Mesothelial cell of epicardium (in vitro differentiated cells): ENCODE data around the gene PTTG2. TPM values are rescaled to one million over a fixed set of nuclear protein-coding genes. Genes with fewer than 3 reads are reported as not detected.
A peak's percentile ranks its signal among the peaks of the same experiment; 100 is the strongest.

Source experiments
- DNase-seq, 2 experiments: peaks; one replicate each; pipeline ENCODE4 v3.0.0; 2021; ENCODE audit warnings: low spot score in 2 of 2; ENCODE audit not compliant: unreplicated experiment in 2 of 2
- H3K27ac Mint-ChIP-seq: 2 replicates; pipeline ENCODE4 v1.8.0; 2021; ENCODE audit warnings: mixed read lengths
- H3K27me3 Mint-ChIP-seq: 2 replicates; pipeline ENCODE4 v1.8.0; 2021; ENCODE audit warnings: low read depth, mixed read lengths
- H3K36me3 Mint-ChIP-seq: 2 replicates; pipeline ENCODE4 v1.8.0; 2021; ENCODE audit warnings: mixed read lengths
- H3K4me1 Mint-ChIP-seq: 2 replicates; pipeline ENCODE4 v1.8.0; 2021; ENCODE audit warnings: mixed read lengths
- H3K4me3 Mint-ChIP-seq: 2 replicates; pipeline ENCODE4 v1.8.0; 2021; ENCODE audit warnings: mild to moderate bottlenecking, moderate library complexity, mixed read lengths
- H3K9me3 Mint-ChIP-seq: 2 replicates; pipeline ENCODE4 v1.8.0; 2021; ENCODE audit warnings: mixed read lengths
- CTCF ChIP-seq: fragments of 200-600 bp; sonication (generic); IDR thresholded peaks from one replicate; pipeline ENCODE4 v1.5.0; 2021; ENCODE audit warnings: antibody characterized with exemption; ENCODE audit not compliant: unreplicated experiment
- total RNA-seq: library from RNA; stranded (reverse); gene quantifications from 3 replicates; pipeline ENCODE4 v1.2.1, GENCODE V29; 2021

PTTG2 gene
- total RNA-seq, 1 donor from 2014 or later: not detected

DNA sequence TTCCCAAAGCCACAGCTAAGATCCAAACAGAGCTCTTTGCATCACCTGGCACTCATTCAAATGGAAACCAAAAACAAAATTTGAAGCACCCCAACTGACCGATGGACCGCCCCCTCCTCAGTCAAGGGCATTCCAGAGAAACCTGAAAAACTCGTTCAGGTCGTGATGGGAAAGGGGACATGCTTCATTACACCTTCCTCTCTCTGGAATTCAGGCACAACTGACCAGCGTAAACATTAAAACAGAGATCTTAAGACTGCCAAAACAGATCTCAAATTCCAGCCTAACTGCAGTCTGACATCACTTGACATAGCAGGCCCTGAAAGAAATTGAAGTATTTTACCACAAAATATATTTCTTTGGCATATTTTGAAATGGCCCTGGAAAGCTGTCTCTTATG, 28.5 kb downstream of the PTTG2 start:
- no peak for TF ChIP-seq CTCF
- Mint-ChIP-seq H3K9me3 (no peaks in the 10 kb centered on the region), H3K36me3 (peaks cover 7% of the 10 kb centered on the region), H3K27me3 (no peaks in the 10 kb centered on the region), H3K27ac (peak overlapping the region; percentile 88), H3K4me3 (no peak overlapping the region), H3K4me1 (peaks cover 54% of the 10 kb centered on the region)
- DNase-seq: no peak

GRCh38 chr4:37989398-37990260, 29.4 kb downstream of the PTTG2 start:
- no peak for TF ChIP-seq CTCF
- Mint-ChIP-seq H3K9me3 (no peaks in the 10 kb centered on the region), H3K4me3 (no peak overlapping the region), H3K4me1 (peaks cover 62% of the 10 kb centered on the region), H3K27me3 (no peaks in the 10 kb centered on the region), H3K27ac (peak overlapping the region; percentile 88), H3K36me3 (peaks cover 7% of the 10 kb centered on the region)
- DNase-seq: no peak

- no peak overlapping the region for H3K4me3 Mint-ChIP-seq
- no peak for TF ChIP-seq CTCF
- peaks cover 7% of the 10 kb centered on the region for H3K36me3 Mint-ChIP-seq
- peaks cover 70% of the 10 kb centered on the region for H3K4me1 Mint-ChIP-seq
- H3K27ac Mint-ChIP-seq: no peak overlapping the region
- H3K27me3 Mint-ChIP-seq: no peaks in the 10 kb centered on the region
- no peaks in the 10 kb centered on the region for H3K9me3 Mint-ChIP-seq
- no peak for DNase-seq
Measured at GRCh38 chr4:37990731-37991245, 30.6 kb downstream of the PTTG2 start.

DNA sequence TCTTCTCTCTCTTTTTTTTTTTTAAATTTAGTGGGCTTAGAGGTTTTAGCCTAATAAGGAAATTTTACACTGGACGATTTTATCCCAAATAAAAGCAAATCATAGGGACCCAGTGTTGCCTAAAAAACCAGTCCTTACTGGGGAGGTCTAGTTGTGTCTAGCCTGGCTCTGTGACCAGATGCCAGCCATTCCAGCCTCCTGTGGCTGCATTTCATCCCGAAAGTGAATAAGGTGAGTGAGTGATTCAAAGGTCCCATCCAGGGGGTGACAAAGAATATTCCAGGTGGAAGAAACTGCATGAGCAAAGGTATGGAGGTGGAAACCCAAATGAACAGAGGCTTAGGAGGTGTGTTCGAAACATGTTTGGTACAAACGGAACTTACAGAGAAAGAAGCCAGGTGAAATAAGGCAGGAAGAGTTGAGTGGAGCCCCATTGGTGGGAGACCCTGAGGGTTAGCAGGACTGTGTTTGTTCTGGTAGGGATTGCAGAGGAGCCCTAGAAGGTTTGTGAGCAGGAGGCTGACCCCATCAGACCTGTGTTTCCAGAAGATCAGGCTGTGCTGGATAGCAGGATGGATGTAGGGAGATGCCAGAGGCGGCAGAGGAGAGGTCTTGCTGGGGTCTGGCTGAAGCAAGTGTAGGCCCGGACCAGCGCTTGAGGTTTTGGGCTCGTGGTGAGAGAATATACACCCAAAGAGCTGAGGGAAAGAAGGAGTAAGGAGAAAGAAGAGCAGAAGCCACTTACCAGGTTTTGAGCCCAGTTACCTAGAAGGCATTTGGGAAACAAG, 31.6 kb downstream of the PTTG2 start:
- Mint-ChIP-seq H3K27me3 (no peaks in the 10 kb centered on the region), H3K36me3 (peaks cover 7% of the 10 kb centered on the region), H3K27ac (peak overlapping the region; percentile 62), H3K4me1 (peaks cover 77% of the 10 kb centered on the region), H3K9me3 (no peaks in the 10 kb centered on the region), H3K4me3 (no peak overlapping the region)
- DNase-seq: no peak
- no peak for TF ChIP-seq CTCF

GRCh38 chr4:37993806-37994205, 33.6 kb downstream of the PTTG2 start:
- Mint-ChIP-seq H3K36me3 (peaks cover 7% of the 10 kb centered on the region), H3K4me3 (no peak overlapping the region), H3K27ac (no peak overlapping the region), H3K27me3 (no peaks in the 10 kb centered on the region), H3K9me3 (no peaks in the 10 kb centered on the region), H3K4me1 (peaks cover 65% of the 10 kb centered on the region)
- no peak for DNase-seq
- no peak for TF ChIP-seq CTCF
